PC-9 (cell line): Measurements from ENCODE around the gene NKAP.
"Not testable (repeated sequence)": the region's sequence is repeated elsewhere in the genome, so short reads cannot be mapped to it uniquely, and the experiment has no call there.

ENCODE experiments used
- EZH2 ChIP-seq: fragments of 200-600 bp; sonication (generic); IDR thresholded peaks from 2 replicates; pipeline ENCODE4 v1.8.0; 2017; ENCODE audit warnings: antibody characterized with exemption, low read depth
- TF ChIP-seq, protein P1 (sequence below): fragments of 200-600 bp; sonication (generic); conservative IDR thresholded peaks from 2 replicates; pipeline ENCODE4 v1.6.1; 2017; ENCODE audit warnings: mixed run types, antibody characterized with exemption, mild to moderate bottlenecking, moderate library complexity

DNA sequence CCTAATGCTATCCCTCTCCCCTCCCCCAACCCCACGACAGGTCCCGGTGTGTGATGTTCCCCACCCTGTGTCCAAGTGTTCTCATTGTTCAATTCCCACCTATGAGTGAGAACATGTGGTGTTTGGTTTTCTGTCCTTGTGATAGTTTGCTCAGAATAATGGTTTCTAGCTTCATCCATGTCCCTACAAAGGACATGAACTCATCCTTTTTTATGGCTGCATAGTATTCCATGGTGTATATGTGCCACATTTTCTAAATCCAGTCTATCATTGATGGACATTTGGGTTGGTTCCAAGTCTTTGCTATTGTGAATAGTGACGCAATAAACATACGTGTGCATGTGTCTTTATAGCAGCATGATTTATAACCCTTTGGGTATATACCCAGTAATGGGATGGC lies 33.6 kb upstream of the NKAP start:
- TF ChIP-seq, protein P1, sequence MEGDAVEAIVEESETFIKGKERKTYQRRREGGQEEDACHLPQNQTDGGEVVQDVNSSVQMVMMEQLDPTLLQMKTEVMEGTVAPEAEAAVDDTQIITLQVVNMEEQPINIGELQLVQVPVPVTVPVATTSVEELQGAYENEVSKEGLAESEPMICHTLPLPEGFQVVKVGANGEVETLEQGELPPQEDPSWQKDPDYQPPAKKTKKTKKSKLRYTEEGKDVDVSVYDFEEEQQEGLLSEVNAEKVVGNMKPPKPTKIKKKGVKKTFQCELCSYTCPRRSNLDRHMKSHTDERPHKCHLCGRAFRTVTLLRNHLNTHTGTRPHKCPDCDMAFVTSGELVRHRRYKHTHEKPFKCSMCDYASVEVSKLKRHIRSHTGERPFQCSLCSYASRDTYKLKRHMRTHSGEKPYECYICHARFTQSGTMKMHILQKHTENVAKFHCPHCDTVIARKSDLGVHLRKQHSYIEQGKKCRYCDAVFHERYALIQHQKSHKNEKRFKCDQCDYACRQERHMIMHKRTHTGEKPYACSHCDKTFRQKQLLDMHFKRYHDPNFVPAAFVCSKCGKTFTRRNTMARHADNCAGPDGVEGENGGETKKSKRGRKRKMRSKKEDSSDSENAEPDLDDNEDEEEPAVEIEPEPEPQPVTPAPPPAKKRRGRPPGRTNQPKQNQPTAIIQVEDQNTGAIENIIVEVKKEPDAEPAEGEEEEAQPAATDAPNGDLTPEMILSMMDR = not testable (repeated sequence)
- not testable (repeated sequence) for TF ChIP-seq EZH2
